KMS-11 (cell line): ENCODE data around the gene CEMIP.

ENCODE experiments used
- H2AFZ ChIP-seq: fragments of 200-600 bp; sonication (generic); 2 replicates; pipeline ENCODE4 v1.6.1; 2016; ENCODE audit warnings: antibody characterized with exemption, mixed run types, low read depth
- H3K27ac ChIP-seq: fragments of 200-600 bp; sonication (generic); 2 replicates; pipeline ENCODE4 v1.6.1; 2016; ENCODE audit warnings: mild to moderate bottlenecking, mixed run types
- H3K27me3 ChIP-seq: fragments of 200-600 bp; sonication (generic); 2 replicates; pipeline ENCODE4 v1.6.1; 2017; ENCODE audit warnings: mild to moderate bottlenecking, low read depth, mixed run types, moderate library complexity; ENCODE audit not compliant: insufficient read depth
- H3K36me3 ChIP-seq: fragments of 200-600 bp; sonication (generic); 2 replicates; pipeline ENCODE4 v1.6.1; 2017; ENCODE audit warnings: mild to moderate bottlenecking, mixed run types; ENCODE audit not compliant: insufficient read depth
- H3K4me1 ChIP-seq: fragments of 200-600 bp; sonication (generic); 2 replicates; pipeline ENCODE4 v1.6.1; 2016; ENCODE audit warnings: mild to moderate bottlenecking, low read depth, mixed run types; ENCODE audit not compliant: poor library complexity, severe bottlenecking
- H3K4me2 ChIP-seq: fragments of 200-600 bp; sonication (generic); 2 replicates; pipeline ENCODE4 v1.7.0; 2016; ENCODE audit warnings: mild to moderate bottlenecking, mixed run types
- H3K4me3 ChIP-seq: fragments of 200-600 bp; sonication (generic); IDR thresholded peaks from 2 replicates; pipeline ENCODE4 v1.6.1; 2017; ENCODE audit warnings: low read depth, low read length, mixed read lengths; ENCODE audit not compliant: insufficient read depth
- H3K79me2 ChIP-seq: fragments of 200-600 bp; sonication (generic); 2 replicates; pipeline ENCODE4 v1.6.1; 2016; ENCODE audit warnings: low read depth, mixed run types; ENCODE audit not compliant: insufficient read depth
- H3K9ac ChIP-seq: fragments of 200-600 bp; sonication (generic); 2 replicates; pipeline ENCODE4 v1.6.1; 2016; ENCODE audit warnings: mild to moderate bottlenecking, mixed run types
- H4K20me1 ChIP-seq: fragments of 200-600 bp; sonication (generic); 2 replicates; pipeline ENCODE4 v1.6.1; 2016; ENCODE audit warnings: mild to moderate bottlenecking, mixed run types; ENCODE audit not compliant: insufficient read depth
- CTCF ChIP-seq: fragments of 200-600 bp; sonication (generic); conservative IDR thresholded peaks from 2 replicates; pipeline ENCODE4 v1.6.1; 2017; ENCODE audit warnings: low read depth, mild to moderate bottlenecking, antibody characterized with exemption, low read length, moderate library complexity, mixed read lengths

Gene CEMIP

GRCh38 chr15:80776420-80777045 is 2.6 kb upstream of the CEMIP start:
- H3K27me3 ChIP-seq = no peaks in the 10 kb centered on the region
- no peak overlapping the region for H3K4me3 ChIP-seq
- TF ChIP-seq CTCF = peak; percentile 88
- no peak overlapping the region for H3K9ac ChIP-seq
- no peaks in the 10 kb centered on the region for H3K79me2 ChIP-seq
- peak overlapping the region; percentile 21; the same call in 1 of the 2 replicates for H2AFZ ChIP-seq
- no peaks in the 10 kb centered on the region for H3K4me1 ChIP-seq
- no peak overlapping the region for H3K27ac ChIP-seq
- H3K36me3 ChIP-seq = no peaks in the 10 kb centered on the region
- no peaks in the 10 kb centered on the region for H4K20me1 ChIP-seq
- no peak overlapping the region for H3K4me2 ChIP-seq

GRCh38 chr15:80777137-80777536 is 2.0 kb upstream of the CEMIP start:
- no peaks in the 10 kb centered on the region for H4K20me1 ChIP-seq
- no peak overlapping the region for H3K27ac ChIP-seq
- no peak overlapping the region for H3K9ac ChIP-seq
- no peaks in the 10 kb centered on the region for H3K79me2 ChIP-seq
- H3K4me1 ChIP-seq = no peaks in the 10 kb centered on the region
- no peak overlapping the region for H2AFZ ChIP-seq
- H3K4me2 ChIP-seq = no peak overlapping the region
- no peak for TF ChIP-seq CTCF
- H3K36me3 ChIP-seq = no peaks in the 10 kb centered on the region
- H3K4me3 ChIP-seq = no peak overlapping the region
- no peaks in the 10 kb centered on the region for H3K27me3 ChIP-seq

GRCh38 chr15:80777826-80778620 is 1.1 kb upstream of the CEMIP start:
- Histone ChIP-seq H3K79me2 (no peaks in the 10 kb centered on the region), H3K4me2 (no peak overlapping the region), H3K27me3 (no peaks in the 10 kb centered on the region), H3K9ac (no peak overlapping the region), H4K20me1 (no peaks in the 10 kb centered on the region), H3K4me3 (no peak overlapping the region), H2AFZ (no peak overlapping the region), H3K27ac (no peak overlapping the region), H3K36me3 (no peaks in the 10 kb centered on the region), H3K4me1 (no peaks in the 10 kb centered on the region)
- TF ChIP-seq CTCF = no peak

GRCh38 chr15:80778621-80778963 is 578 bp upstream of the CEMIP start:
- H3K4me3 ChIP-seq = no peak overlapping the region
- H3K36me3 ChIP-seq = no peaks in the 10 kb centered on the region
- peak overlapping the region; percentile 50; the same call in 1 of the 2 replicates for H3K4me2 ChIP-seq
- H3K79me2 ChIP-seq = no peaks in the 10 kb centered on the region
- H2AFZ ChIP-seq = peak overlapping the region; percentile 65
- H3K4me1 ChIP-seq = no peaks in the 10 kb centered on the region
- H4K20me1 ChIP-seq = no peaks in the 10 kb centered on the region
- no peaks in the 10 kb centered on the region for H3K27me3 ChIP-seq
- H3K27ac ChIP-seq = no peak overlapping the region
- no peak overlapping the region for H3K9ac ChIP-seq
- no peak; the same call in 1 of the 2 replicates for TF ChIP-seq CTCF
